ENCODE data around the gene CDYL2. TPM values are rescaled to one million over a fixed set of nuclear protein-coding genes. Genes with fewer than 3 reads are reported as not detected.

CDYL2 gene
- total RNA-seq, 2 experiments from 2014 or later, result 0.98 to 2.5 TPM

DNA sequence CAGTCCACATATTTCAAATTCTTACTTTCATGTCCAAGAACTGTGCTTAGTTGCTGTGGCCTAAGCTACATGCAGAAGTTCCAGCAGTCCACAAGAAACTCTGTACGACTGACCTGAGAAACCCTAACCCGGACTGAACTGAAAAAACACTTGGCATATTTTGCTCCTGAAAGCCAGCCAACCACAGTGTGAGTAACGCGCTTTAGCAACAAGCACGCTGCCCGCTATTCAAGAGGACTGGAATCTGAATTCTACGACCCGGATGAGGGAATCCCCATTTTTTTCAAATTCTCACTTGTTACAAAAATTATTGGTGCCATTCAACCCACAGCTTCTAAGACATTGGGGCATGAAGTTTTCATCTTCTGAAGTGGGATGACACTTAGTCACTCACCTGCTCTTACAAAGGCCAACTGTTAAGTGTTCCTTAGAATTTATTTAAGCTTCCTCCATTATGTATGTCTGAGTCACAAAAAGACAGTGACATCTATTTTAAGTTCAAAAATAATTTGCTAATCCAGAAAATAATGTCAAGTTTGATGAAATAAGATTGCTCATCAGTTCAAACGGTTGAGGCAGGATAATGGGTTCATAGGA, 78.7 kb downstream of the CDYL2 start:
- no peaks in the 10 kb centered on the region for H3K9me3 ChIP-seq (ENCODE audit: low read length)
- TF ChIP-seq, protein P1, sequence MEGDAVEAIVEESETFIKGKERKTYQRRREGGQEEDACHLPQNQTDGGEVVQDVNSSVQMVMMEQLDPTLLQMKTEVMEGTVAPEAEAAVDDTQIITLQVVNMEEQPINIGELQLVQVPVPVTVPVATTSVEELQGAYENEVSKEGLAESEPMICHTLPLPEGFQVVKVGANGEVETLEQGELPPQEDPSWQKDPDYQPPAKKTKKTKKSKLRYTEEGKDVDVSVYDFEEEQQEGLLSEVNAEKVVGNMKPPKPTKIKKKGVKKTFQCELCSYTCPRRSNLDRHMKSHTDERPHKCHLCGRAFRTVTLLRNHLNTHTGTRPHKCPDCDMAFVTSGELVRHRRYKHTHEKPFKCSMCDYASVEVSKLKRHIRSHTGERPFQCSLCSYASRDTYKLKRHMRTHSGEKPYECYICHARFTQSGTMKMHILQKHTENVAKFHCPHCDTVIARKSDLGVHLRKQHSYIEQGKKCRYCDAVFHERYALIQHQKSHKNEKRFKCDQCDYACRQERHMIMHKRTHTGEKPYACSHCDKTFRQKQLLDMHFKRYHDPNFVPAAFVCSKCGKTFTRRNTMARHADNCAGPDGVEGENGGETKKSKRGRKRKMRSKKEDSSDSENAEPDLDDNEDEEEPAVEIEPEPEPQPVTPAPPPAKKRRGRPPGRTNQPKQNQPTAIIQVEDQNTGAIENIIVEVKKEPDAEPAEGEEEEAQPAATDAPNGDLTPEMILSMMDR (conservative IDR thresholded peaks at IDR 0.05; ENCODE audit: low read length), result no peak
- TF ChIP-seq EZH2phosphoT487 (IDR thresholded peaks at IDR 0.05; ENCODE audit: borderline replicate concordance, low read depth, low read length), result no peak
- H3K4me2 ChIP-seq (ENCODE audit: low read length), result no peak overlapping the region
- no TSS peak for BruUV-seq (replicated peaks)
- no peaks in the 10 kb centered on the region for H4K20me1 ChIP-seq (ENCODE audit: insufficient read depth, low read length)
- no peak overlapping the region for H3K27ac ChIP-seq (ENCODE audit: low read depth, low read length, poor library complexity, severe bottlenecking)
- ChIA-PET CTCF (ENCODE audit: unreplicated experiment) (no interaction called here), POLR2A (no interaction called here)
- H3K4me1 ChIP-seq (ENCODE audit: insufficient read depth, low read length, poor library complexity, severe bottlenecking), result no peaks in the 10 kb centered on the region
- DNase-seq (ENCODE audit: low spot score), result no peak
- no peaks in the 10 kb centered on the region for H3K36me3 ChIP-seq (ENCODE audit: insufficient read depth, low read length)
- no peaks in the 10 kb centered on the region for H3K79me2 ChIP-seq (ENCODE audit: insufficient read depth, low read depth, low read length)
- no peaks in the 10 kb centered on the region for H3K9me2 ChIP-seq (ENCODE audit: insufficient read depth, low read length)
- intact Hi-C loops (cut with micrococcal nuclease; ENCODE audit: unreplicated experiment), result no loop called here
- H2AFZ ChIP-seq (ENCODE audit: low read length), result no peak overlapping the region
- no peak overlapping the region for H3K4me3 ChIP-seq (ENCODE audit: low read depth, low read length, poor library complexity, severe bottlenecking)

DNA sequence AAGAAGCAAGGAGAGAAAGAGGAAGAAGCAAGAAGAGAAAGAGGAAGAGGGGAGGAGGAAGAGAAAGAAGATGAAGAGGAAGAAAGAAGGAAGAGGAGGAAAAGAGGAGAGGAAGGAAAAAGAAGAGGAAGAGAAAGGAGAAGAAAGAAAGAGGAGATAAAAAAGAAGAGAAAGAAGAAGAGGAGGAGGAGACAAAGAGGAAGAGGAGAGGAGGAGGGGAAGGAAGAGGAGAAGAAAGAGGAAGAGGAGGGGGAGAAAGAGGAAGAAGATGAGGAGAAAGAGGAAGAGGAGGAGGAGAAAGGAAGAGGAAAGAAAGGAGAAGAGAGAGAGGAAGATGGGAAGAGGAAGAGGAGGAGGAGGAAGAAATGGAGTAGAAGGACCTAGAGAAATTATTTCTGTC, 80.4 kb downstream of the CDYL2 start:
- TF ChIP-seq, protein P1 (conservative IDR thresholded peaks at IDR 0.05; ENCODE audit: low read length), result no peak
- ChIA-PET CTCF (ENCODE audit: unreplicated experiment) (no interaction called here), POLR2A (no interaction called here)
- Histone ChIP-seq H3K9me2 (ENCODE audit: insufficient read depth, low read length) (no peaks in the 10 kb centered on the region), H4K20me1 (ENCODE audit: insufficient read depth, low read length) (no peaks in the 10 kb centered on the region), H3K4me3 (ENCODE audit: low read depth, low read length, poor library complexity, severe bottlenecking) (no peak overlapping the region), H2AFZ (ENCODE audit: low read length) (no peak overlapping the region), H3K9me3 (ENCODE audit: low read length) (no peaks in the 10 kb centered on the region), H3K4me2 (ENCODE audit: low read length) (no peak overlapping the region), H3K4me1 (ENCODE audit: insufficient read depth, low read length, poor library complexity, severe bottlenecking) (no peaks in the 10 kb centered on the region), H3K36me3 (ENCODE audit: insufficient read depth, low read length) (no peaks in the 10 kb centered on the region), H3K27ac (ENCODE audit: low read depth, low read length, poor library complexity, severe bottlenecking) (no peak overlapping the region), H3K79me2 (ENCODE audit: insufficient read depth, low read depth, low read length) (no peaks in the 10 kb centered on the region)
- BruUV-seq (replicated peaks), result no TSS peak
- DNase-seq (ENCODE audit: low spot score), result no peak
- intact Hi-C loops (cut with micrococcal nuclease; ENCODE audit: unreplicated experiment), result no loop called here

DNA sequence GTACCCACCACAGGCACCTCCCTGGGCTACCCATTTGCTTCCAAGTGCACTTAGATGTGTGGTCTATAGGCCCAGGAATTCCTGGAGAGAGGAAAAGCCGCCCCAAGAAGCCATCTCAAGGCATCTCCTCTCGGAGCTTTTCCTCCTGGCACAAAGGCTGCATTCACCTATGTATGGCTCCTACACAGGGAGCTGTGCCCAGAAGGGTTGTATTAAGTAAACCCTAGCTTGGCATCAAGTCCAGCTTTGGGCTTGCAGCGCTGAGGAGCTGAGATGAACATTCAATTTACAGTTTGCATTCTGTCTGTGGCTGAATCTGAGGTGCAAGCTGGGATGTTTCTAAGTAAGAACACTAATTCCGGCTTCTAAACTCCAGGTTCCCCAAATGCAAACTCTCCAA, 81.3 kb downstream of the CDYL2 start:
- Histone ChIP-seq H3K36me3 (ENCODE audit: insufficient read depth, low read length) (no peaks in the 10 kb centered on the region), H2AFZ (ENCODE audit: low read length) (no peak overlapping the region), H4K20me1 (ENCODE audit: insufficient read depth, low read length) (no peaks in the 10 kb centered on the region), H3K27ac (ENCODE audit: low read depth, low read length, poor library complexity, severe bottlenecking) (no peak overlapping the region), H3K79me2 (ENCODE audit: insufficient read depth, low read depth, low read length) (no peaks in the 10 kb centered on the region), H3K4me1 (ENCODE audit: insufficient read depth, low read length, poor library complexity, severe bottlenecking) (no peaks in the 10 kb centered on the region), H3K9me3 (ENCODE audit: low read length) (no peaks in the 10 kb centered on the region), H3K9me2 (ENCODE audit: insufficient read depth, low read length) (no peaks in the 10 kb centered on the region), H3K4me3 (ENCODE audit: low read depth, low read length, poor library complexity, severe bottlenecking) (no peak overlapping the region), H3K4me2 (ENCODE audit: low read length) (no peak overlapping the region)
- ChIA-PET CTCF (ENCODE audit: unreplicated experiment) (no interaction called here), POLR2A (no interaction called here)
- DNase-seq (ENCODE audit: low spot score), result no peak
- intact Hi-C loops (cut with micrococcal nuclease; ENCODE audit: unreplicated experiment), result no loop called here
- TF ChIP-seq, protein P1 (conservative IDR thresholded peaks at IDR 0.05; ENCODE audit: low read length), result no peak
- TF ChIP-seq EZH2phosphoT487 (IDR thresholded peaks at IDR 0.05; ENCODE audit: borderline replicate concordance, low read depth, low read length), result no peak
- no TSS peak for BruUV-seq (replicated peaks)
